A549 treated with Hydrocortisone at 1 μM for 4 hours (cell line): ENCODE data around the gene FRMD1. TPM values are rescaled to one million over a fixed set of nuclear protein-coding genes. Genes with fewer than 3 reads are reported as not detected.

Experiments used
- total RNA-seq: library from RNA; stranded (reverse); fragments of 200-300 nt; extraction: Qiagen RNA extraction; gene quantifications from 5 replicates; pipeline ENCODE4 v1.2.3, GENCODE V29; 2022

Gene FRMD1
- total RNA-seq = 0.03 to 0.07 TPM in 2 of 5 replicates, not detected in the others

DNA sequence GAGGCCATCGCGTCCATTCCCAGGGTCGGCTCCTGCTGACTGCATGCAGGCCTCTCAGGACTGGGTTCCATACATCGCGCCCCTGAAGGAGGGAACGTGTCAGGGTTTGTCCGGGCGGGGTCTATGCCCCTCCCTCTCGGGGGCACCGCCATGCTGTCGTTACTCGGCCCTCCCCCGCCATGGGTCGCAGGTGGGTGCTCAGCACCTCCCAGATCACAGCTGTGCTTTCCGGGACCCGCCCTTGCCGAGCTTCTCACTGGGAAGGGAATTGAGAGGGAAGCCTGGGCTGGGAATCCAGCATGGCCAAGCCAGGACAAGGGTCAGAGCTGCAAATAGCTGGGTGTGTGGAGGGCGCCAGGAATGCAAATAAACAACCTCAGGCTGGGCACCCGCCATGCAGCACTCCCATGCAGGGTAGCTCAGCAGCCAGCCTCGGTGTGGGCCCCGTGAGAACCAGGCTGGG, at the start of gene FRMD1:
TSS of gene FRMD1 (minus strand) at position 270 of the 463 bp plus-strand sequence. CDS start at position 152, 118 bp downstream.

Other genes starting within 250 kb of the FRMD1 start
- gene KIF25, start 81.5 kb downstream of the FRMD1 start, total RNA-seq = 0.03 to 0.14 TPM (median 0.09 TPM) in 4 of 5 replicates, not detected in the other
- gene DACT2, start 240.6 kb upstream of the FRMD1 start, total RNA-seq = 0.06 to 0.14 TPM (median 0.12 TPM) in 5 replicates